GM12878 (cell line): ENCODE data around the gene MSI2. TPM values are rescaled to one million over a fixed set of nuclear protein-coding genes. Genes with fewer than 3 reads are reported as not detected.

ENCODE experiments used
- ATAC-seq: fragments of 200-7000 bp; cut with Tn5 transposase; 3 replicates; pipeline ENCODE4 v1.9.1; 2020; ENCODE audit warnings: mild to moderate bottlenecking, moderate library complexity
- BruUV-seq: library from RNA; stranded (reverse); fragments of 400-500 nt; replicated peaks from 2 replicates; lab custom pipeline; 2021; lab: Mats Ljungman, UMichigan
- CTCF ChIA-PET: fragments of 300-600 bp; sonication (Branson Sonifier 250); formaldehyde crosslinking; extraction: SDS; loops from one replicate; lab custom pipeline; 2021; ENCODE audit warnings: inconsistent platforms; lab: Yijun Ruan, JAX
- POLR2A ChIA-PET: fragments of 350-600 bp; formaldehyde crosslinking; extraction: SDS; loops from one replicate; lab custom pipeline; 2021; ENCODE audit warnings: inconsistent platforms; lab: Charles Lee
- RAD21 ChIA-PET: fragments of 300-600 bp; sonication (Branson Sonifier 250); formaldehyde crosslinking; loops from one replicate; lab custom pipeline; 2023; ENCODE audit warnings: antibody characterized with exemption; ENCODE audit not compliant: unreplicated experiment; lab: Charles Lee
- SMC1A ChIA-PET: fragments of 300-600 bp; sonication (Branson Sonifier 250); formaldehyde crosslinking; loops from one replicate; lab custom pipeline; 2023; ENCODE audit not compliant: unreplicated experiment, uncharacterized antibody; lab: Charles Lee
- DNase-seq: peaks from one replicate; pipeline ENCODE4 v3.0.0-alpha.2; 2011; ENCODE audit warnings: low read depth, low spot score
- FAIRE-seq: peaks from 3 replicates; lab custom pipeline; 2011; peaks lifted over from hg19 to GRCh38; lab: Jason Lieb, UNC
- H2AFZ ChIP-seq: 2 replicates; pipeline ENCODE4 v1.6.0; 2011; ENCODE audit warnings: low read depth, low read length, control low read depth; ENCODE audit not compliant: control insufficient read depth
- H3K27ac ChIP-seq: 2 replicates; pipeline ENCODE4 v1.5.1; 2011; ENCODE audit warnings: control low read depth; ENCODE audit not compliant: control insufficient read depth, insufficient read depth
- H3K27me3 ChIP-seq, 2 experiments: replicated peaks in 1 of 2; 2 replicates each; pipeline versions ENCODE4 v1.6.0 to v1.6.1; 2011; ENCODE audit warnings: low read length in 1 of 2; ENCODE audit not compliant: control insufficient read depth in 2 of 2, insufficient read depth in 2 of 2
- H3K36me3 ChIP-seq, 2 experiments: 2 replicates each; pipeline ENCODE4 v1.5.1; 2011; ENCODE audit warnings: low read length in 1 of 2; ENCODE audit not compliant: control insufficient read depth in 2 of 2, insufficient read depth in 2 of 2
- H3K4me1 ChIP-seq: 2 replicates; pipeline ENCODE4 v1.6.1; 2011; ENCODE audit warnings: mild to moderate bottlenecking, low read length, moderate library complexity, mixed read lengths; ENCODE audit not compliant: control insufficient read depth, insufficient read depth
- H3K4me2 ChIP-seq: 2 replicates; pipeline ENCODE4 v1.6.0; 2011; ENCODE audit warnings: control low read depth; ENCODE audit not compliant: control insufficient read depth, insufficient read depth
- H3K4me3 ChIP-seq: fragments of 200-600 bp; sonication (generic); 2 replicates; pipeline ENCODE4 v1.5.1; 2016
- H3K79me2 ChIP-seq: 2 replicates; pipeline ENCODE4 v1.6.0; 2011; ENCODE audit warnings: low read length; ENCODE audit not compliant: control insufficient read depth, insufficient read depth
- H3K9ac ChIP-seq: 2 replicates; pipeline ENCODE4 v1.8.0; 2011; ENCODE audit warnings: low read length, control low read depth, mixed read lengths; ENCODE audit not compliant: control insufficient read depth, insufficient read depth
- H3K9me3 ChIP-seq: replicated peaks from 3 replicates; pipeline ENCODE4 v1.5.1; 2011; ENCODE audit warnings: mild to moderate bottlenecking, low read length; ENCODE audit not compliant: control insufficient read depth, insufficient read depth
- H4K20me1 ChIP-seq: 2 replicates; pipeline ENCODE4 v1.6.0; 2011; ENCODE audit not compliant: control insufficient read depth, insufficient read depth
- BCL11A ChIP-seq: IDR thresholded peaks from 2 replicates; pipeline ENCODE4 v1.6.1; 2011; ENCODE audit warnings: low read depth, low read length
- CHD2 ChIP-seq: IDR thresholded peaks from 2 replicates; pipeline ENCODE4 v1.6.1; 2011; ENCODE audit warnings: low read depth, low read length, improper control_type of control experiment, borderline replicate concordance
- GATAD2B ChIP-seq: fragments of 450-650 bp; conservative IDR thresholded peaks from 2 replicates; pipeline ENCODE4 v1.6.1; 2017; ENCODE audit warnings: low read depth, mild to moderate bottlenecking, moderate library complexity
- NFXL1 ChIP-seq: fragments of 450-650 bp; IDR thresholded peaks from 2 replicates; pipeline ENCODE4 v1.6.1; 2017; ENCODE audit warnings: antibody characterized with exemption, mild to moderate bottlenecking, borderline replicate concordance
- NFYA ChIP-seq: IDR thresholded peaks from 2 replicates; pipeline ENCODE4 v1.6.1; 2011; ENCODE audit warnings: low read depth, mild to moderate bottlenecking, low read length, improper control_type of control experiment, borderline replicate concordance
- PAX8 ChIP-seq: fragments of 450-650 bp; IDR thresholded peaks from 2 replicates; pipeline ENCODE4 v1.6.1; 2017; ENCODE audit warnings: mild to moderate bottlenecking, moderate library complexity
- RAD51 ChIP-seq: fragments of 450-650 bp; IDR thresholded peaks from 2 replicates; pipeline ENCODE4 v1.6.1; 2016; ENCODE audit warnings: moderate library complexity, mild to moderate bottlenecking, inconsistent platforms
- TARDBP ChIP-seq: IDR thresholded peaks from 2 replicates; pipeline ENCODE4 v1.6.1; 2016; ENCODE audit warnings: borderline replicate concordance
- WGBS: methylation state at CpG from one replicate; pipeline ENCODE4 v1.1.6; 2016; ENCODE audit warnings: low lambda C conversion rate; ENCODE audit not compliant: insufficient replicate concordance, insufficient coverage; ENCODE audit errors: missing lambda C conversion rate; 5-methylcytosine and 5-hydroxymethylcytosine counted together
- in situ Hi-C: fragments of 300-500 bp; cut with MboI; formaldehyde crosslinking; loops from 9 replicates; pipeline ENCODE4 v1.14.3; 2018; ENCODE audit warnings: mixed read lengths
- intact Hi-C: fragments of 100-400 bp; cut with micrococcal nuclease; formaldehyde crosslinking; loops from one replicate; pipeline ENCODE4 v1.14.2; 2022; ENCODE audit not compliant: unreplicated experiment
- polyA plus RNA-seq, 11 experiments: library from polyadenylated mRNA; depleted of rRNA in 4 of 11; unstranded in 6 of 11; stranded (reverse) in 5 of 11; fragments of >200 nt; fragmentation: Nextera tagmentation in 4 of 11; fragmentation: Illumina TruSeq in 1 of 11; extraction: Ambion mirVana in 4 of 11; extraction: Trizol in 1 of 11; gene quantifications; 1 replicate in 1 of 11; 2 replicates in 10 of 11; pipeline versions ENCODE4 v1.2.1 to v1.2.3, GENCODE V29; 2011 to 2016; ENCODE audit warnings: inconsistent platforms in 2 of 11, missing spikeins in 2 of 11, low read depth in 1 of 11
- total RNA-seq, 4 experiments: library from RNA; depleted of rRNA in 3 of 4; stranded (reverse); fragments of >200 nt in 3 of 4; fragmentation: Illumina TruSeq in 1 of 4; extraction: Trizol in 1 of 4; gene quantifications; 2 replicates each; pipeline versions ENCODE4 v1.2.1 to v1.2.3, GENCODE V29; 2013 to 2021
- TF ChIP-seq, protein P1 (sequence below): fragments of 450-650 bp; IDR thresholded peaks from 2 replicates; pipeline ENCODE4 v1.6.1; 2016; ENCODE audit warnings: mild to moderate bottlenecking, moderate library complexity, borderline replicate concordance
- TF ChIP-seq, protein P2 (sequence below): IDR thresholded peaks from 2 replicates; pipeline ENCODE4 v1.6.1; 2012; ENCODE audit warnings: low read depth, low read length, improper control_type of control experiment
- TF ChIP-seq, protein P3 (sequence below): IDR thresholded peaks from 2 replicates; pipeline ENCODE4 v1.6.1; 2012; ENCODE audit warnings: low read depth, low read length, improper control_type of control experiment
- TF ChIP-seq, protein P4 (sequence below): fragments of 450-650 bp; IDR thresholded peaks from 2 replicates; pipeline ENCODE4 v1.6.1; 2018; ENCODE audit warnings: mild to moderate bottlenecking, low read depth, moderate library complexity; ENCODE audit not compliant: partially characterized antibody

MSI2 gene
- total and polyA plus RNA-seq, 10 of the 15 experiments (the other 5 are each of a cell fraction or from before 2014, with no cell fraction given) = 6.1 to 76.1 (median 42.0) TPM

DNA sequence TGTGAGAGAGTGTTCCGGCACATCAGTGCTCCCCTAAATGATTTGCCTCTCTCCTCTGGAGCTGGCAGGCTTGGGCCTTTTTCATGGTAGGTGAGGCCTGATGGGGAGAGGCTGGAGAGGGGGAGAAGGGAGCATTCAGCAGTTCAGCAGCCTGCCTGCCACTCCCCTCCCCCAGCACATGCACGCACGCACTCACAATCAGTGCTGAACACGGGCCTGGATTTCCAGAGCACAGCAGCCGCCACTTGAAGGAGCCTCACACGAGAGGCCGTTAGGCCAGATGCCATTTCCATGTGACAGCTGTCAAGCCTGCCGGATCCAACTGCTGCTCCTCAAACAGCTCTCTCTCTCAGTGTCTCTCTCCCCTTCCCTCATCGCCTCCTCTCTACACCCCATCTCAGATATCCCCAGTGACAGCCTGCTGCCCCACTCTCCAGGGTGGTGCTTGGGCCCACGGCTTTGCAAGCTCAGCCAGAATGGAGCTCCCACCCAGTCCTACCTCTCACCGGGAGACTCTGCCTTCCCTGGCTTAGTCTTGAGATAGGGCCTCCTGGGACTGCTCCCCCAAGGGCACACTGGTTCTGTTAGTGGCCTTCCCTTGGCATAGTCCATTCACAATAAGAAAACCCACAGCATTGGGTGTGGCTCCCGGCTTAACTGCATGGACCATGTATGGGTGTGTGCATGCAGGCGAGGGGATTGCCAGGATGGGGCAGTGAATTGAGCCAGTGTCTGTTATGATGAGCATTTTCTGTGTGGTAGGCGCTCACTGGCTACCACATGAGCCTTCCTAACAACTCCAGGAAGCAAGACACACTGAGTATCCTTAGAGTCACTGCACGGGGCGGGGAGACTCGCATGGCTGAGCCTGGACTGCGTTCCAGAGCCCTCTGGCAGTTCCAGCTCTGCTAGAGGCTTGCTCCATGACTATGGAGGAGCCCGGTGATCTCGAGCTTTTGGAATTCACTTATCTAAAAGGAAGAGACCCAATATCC is 262.6 kb downstream of the MSI2 start:
- FAIRE-seq = no peak
- peaks cover 20% of the 10 kb centered on the region for H3K4me1 ChIP-seq
- no peak for TF ChIP-seq PAX8
- TF ChIP-seq, protein P1, sequence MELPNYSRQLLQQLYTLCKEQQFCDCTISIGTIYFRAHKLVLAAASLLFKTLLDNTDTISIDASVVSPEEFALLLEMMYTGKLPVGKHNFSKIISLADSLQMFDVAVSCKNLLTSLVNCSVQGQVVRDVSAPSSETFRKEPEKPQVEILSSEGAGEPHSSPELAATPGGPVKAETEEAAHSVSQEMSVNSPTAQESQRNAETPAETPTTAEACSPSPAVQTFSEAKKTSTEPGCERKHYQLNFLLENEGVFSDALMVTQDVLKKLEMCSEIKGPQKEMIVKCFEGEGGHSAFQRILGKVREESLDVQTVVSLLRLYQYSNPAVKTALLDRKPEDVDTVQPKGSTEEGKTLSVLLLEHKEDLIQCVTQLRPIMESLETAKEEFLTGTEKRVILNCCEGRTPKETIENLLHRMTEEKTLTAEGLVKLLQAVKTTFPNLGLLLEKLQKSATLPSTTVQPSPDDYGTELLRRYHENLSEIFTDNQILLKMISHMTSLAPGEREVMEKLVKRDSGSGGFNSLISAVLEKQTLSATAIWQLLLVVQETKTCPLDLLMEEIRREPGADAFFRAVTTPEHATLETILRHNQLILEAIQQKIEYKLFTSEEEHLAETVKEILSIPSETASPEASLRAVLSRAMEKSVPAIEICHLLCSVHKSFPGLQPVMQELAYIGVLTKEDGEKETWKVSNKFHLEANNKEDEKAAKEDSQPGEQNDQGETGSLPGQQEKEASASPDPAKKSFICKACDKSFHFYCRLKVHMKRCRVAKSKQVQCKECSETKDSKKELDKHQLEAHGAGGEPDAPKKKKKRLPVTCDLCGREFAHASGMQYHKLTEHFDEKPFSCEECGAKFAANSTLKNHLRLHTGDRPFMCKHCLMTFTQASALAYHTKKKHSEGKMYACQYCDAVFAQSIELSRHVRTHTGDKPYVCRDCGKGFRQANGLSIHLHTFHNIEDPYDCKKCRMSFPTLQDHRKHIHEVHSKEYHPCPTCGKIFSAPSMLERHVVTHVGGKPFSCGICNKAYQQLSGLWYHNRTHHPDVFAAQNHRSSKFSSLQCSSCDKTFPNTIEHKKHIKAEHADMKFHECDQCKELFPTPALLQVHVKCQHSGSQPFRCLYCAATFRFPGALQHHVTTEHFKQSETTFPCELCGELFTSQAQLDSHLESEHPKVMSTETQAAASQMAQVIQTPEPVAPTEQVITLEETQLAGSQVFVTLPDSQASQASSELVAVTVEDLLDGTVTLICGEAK = no peak
- no peak for TF ChIP-seq GATAD2B
- no peak for TF ChIP-seq BCL11A
- TF ChIP-seq, protein P2, sequence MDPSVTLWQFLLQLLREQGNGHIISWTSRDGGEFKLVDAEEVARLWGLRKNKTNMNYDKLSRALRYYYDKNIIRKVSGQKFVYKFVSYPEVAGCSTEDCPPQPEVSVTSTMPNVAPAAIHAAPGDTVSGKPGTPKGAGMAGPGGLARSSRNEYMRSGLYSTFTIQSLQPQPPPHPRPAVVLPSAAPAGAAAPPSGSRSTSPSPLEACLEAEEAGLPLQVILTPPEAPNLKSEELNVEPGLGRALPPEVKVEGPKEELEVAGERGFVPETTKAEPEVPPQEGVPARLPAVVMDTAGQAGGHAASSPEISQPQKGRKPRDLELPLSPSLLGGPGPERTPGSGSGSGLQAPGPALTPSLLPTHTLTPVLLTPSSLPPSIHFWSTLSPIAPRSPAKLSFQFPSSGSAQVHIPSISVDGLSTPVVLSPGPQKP = no peak
- TF ChIP-seq NFYA = no peak
- TF ChIP-seq NFXL1 = no peak
- TF ChIP-seq RAD51 = no peak
- TF ChIP-seq, protein P3, sequence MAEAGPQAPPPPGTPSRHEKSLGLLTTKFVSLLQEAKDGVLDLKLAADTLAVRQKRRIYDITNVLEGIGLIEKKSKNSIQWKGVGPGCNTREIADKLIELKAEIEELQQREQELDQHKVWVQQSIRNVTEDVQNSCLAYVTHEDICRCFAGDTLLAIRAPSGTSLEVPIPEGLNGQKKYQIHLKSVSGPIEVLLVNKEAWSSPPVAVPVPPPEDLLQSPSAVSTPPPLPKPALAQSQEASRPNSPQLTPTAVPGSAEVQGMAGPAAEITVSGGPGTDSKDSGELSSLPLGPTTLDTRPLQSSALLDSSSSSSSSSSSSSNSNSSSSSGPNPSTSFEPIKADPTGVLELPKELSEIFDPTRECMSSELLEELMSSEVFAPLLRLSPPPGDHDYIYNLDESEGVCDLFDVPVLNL = no peak
- TF ChIP-seq TARDBP = no peak
- TF ChIP-seq CHD2 = no peak
- TF ChIP-seq, protein P4, sequence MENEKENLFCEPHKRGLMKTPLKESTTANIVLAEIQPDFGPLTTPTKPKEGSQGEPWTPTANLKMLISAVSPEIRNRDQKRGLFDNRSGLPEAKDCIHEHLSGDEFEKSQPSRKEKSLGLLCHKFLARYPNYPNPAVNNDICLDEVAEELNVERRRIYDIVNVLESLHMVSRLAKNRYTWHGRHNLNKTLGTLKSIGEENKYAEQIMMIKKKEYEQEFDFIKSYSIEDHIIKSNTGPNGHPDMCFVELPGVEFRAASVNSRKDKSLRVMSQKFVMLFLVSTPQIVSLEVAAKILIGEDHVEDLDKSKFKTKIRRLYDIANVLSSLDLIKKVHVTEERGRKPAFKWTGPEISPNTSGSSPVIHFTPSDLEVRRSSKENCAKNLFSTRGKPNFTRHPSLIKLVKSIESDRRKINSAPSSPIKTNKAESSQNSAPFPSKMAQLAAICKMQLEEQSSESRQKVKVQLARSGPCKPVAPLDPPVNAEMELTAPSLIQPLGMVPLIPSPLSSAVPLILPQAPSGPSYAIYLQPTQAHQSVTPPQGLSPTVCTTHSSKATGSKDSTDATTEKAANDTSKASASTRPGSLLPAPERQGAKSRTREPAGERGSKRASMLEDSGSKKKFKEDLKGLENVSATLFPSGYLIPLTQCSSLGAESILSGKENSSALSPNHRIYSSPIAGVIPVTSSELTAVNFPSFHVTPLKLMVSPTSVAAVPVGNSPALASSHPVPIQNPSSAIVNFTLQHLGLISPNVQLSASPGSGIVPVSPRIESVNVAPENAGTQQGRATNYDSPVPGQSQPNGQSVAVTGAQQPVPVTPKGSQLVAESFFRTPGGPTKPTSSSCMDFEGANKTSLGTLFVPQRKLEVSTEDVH = no peak

More for the DNA sequence above, 262.6 kb downstream of the MSI2 start:
- Histone ChIP-seq H4K20me1 (no peaks in the 10 kb centered on the region), H3K9me3 (no peaks in the 10 kb centered on the region), H3K27me3 (no peaks in the 10 kb centered on the region), H3K4me2 (no peak overlapping the region), H3K27ac (no peak overlapping the region), H3K4me3 (no peak overlapping the region), H3K9ac (no peak overlapping the region), H3K36me3 (peaks cover 0 to 4% of the 10 kb centered on the region in 2 experiments; a peak in 2 of 4 replicates), H3K79me2 (peaks cover 3% of the 10 kb centered on the region), H2AFZ (no peak overlapping the region)
- intact Hi-C loops (no loop called here), in situ Hi-C loops (no loop called here)
- DNase-seq = no peak
- ChIA-PET POLR2A (no interaction called here), RAD21 (no interaction called here), CTCF (interaction anchor here (0.9 to 1.6 kb wide), 3 partner anchors 34 to 276 kb away, joined by 3 to 5 read pairs (median 4); no protein-coding TSS in a partner anchor), SMC1A (interaction anchor here (0.8 to 1.2 kb wide), 3 partner anchors 33 to 153 kb away, joined by 3 read pairs; no protein-coding TSS in a partner anchor)
- BruUV-seq = no TSS peak
- ATAC-seq = no peak
- 92% methylated on average over 20 of the region's 20 CpGs for whole genome bisulfite sequencing
